Measurements from ENCODE around the gene CASTOR2.

DNA sequence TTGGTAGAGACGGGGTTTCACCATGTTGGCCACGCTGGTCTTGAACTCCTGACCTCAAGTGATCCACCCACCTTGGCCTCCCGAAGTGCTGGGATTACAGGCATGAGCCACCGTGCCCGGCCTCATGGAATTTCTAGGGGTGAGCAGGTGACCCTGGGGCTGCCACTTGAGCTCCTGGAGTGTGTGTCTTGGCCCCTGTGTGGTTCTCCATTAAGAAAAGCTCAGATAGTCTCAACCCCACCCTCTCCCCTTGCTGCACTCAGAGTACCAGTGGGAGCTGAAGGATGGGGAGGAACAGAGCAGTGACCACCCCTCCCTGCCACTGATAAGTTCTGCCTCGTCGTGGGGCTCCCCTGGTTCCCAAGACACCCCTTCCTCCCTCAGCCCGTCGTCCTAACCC lies 63.8 kb downstream of the CASTOR2 start:
- TF ChIP-seq, protein P1, sequence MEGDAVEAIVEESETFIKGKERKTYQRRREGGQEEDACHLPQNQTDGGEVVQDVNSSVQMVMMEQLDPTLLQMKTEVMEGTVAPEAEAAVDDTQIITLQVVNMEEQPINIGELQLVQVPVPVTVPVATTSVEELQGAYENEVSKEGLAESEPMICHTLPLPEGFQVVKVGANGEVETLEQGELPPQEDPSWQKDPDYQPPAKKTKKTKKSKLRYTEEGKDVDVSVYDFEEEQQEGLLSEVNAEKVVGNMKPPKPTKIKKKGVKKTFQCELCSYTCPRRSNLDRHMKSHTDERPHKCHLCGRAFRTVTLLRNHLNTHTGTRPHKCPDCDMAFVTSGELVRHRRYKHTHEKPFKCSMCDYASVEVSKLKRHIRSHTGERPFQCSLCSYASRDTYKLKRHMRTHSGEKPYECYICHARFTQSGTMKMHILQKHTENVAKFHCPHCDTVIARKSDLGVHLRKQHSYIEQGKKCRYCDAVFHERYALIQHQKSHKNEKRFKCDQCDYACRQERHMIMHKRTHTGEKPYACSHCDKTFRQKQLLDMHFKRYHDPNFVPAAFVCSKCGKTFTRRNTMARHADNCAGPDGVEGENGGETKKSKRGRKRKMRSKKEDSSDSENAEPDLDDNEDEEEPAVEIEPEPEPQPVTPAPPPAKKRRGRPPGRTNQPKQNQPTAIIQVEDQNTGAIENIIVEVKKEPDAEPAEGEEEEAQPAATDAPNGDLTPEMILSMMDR (IDR thresholded peaks at IDR 0.05) = no peak
- no peak for TF ChIP-seq POLR2A (IDR thresholded peaks at IDR 0.05)

All from right lobe of liver (tissue), 4 donors.